GM10847 (cell line): ENCODE measurements around the gene TMOD3.

Source experiments
- POLR2A ChIP-seq: IDR thresholded peaks from 2 replicates; pipeline ENCODE4 v1.6.1; 2011; ENCODE audit not compliant: insufficient read length; ENCODE audit errors: extremely low read depth

TMOD3 gene

DNA sequence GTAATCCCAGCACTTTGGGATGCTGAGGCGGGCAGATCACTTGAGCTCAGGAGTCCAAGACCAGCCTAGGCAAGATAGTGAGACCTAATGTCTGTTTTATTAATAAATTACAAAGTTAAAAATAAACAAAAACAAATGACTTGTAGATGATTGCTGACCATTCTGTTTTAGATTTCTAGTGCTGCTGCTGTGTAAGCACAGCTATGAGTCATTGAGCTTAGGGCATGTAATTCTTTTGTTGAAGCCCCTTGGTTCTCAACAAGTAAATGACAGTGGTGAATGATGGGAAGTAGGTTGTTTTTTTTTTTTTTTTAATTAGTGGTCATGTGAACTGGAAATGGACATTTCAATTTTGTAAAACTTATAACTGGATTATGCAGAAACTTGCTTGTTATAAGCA lies 78.9 kb downstream of the TMOD3 start:
- TF ChIP-seq POLR2A = no peak

DNA sequence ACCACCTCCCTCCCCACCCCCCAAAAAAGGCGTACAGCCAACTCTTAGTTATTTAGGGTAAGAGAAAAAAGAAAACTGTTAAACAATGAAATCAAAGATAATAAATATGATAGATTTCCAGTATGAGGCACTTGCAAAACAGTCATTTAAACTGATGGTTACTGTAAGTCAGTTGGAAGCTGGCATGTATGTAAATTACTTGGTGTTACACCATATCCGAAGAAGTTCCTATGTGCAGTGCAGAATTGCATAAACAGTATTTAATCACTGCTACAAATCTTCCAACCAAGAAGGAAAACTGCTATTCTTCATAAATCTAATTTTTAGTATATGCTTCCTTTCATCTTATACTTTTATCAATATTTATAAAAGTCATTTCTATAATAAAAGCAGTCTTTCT lies 80.1 kb downstream of the TMOD3 start:
- no peak for TF ChIP-seq POLR2A

DNA sequence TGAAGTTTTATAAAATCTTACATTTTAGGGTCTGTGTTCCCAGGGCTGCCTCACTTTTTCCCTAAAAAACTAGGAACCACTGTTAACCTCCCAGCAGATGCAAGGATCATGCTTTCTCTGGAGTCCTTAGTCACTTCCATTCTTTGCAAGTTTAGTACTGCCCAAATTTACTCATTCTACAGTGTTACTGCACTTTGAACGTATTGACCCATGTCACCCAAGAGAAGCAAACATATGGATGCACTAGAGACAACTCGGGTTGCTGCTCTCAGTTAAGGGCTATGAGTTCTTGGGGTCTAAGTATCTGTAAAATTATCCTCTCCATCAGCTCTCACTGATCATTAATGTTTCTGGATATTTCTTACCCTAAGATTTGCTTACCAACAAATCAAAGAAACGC lies 83.1 kb downstream of the TMOD3 start:
- no peak for TF ChIP-seq POLR2A

DNA sequence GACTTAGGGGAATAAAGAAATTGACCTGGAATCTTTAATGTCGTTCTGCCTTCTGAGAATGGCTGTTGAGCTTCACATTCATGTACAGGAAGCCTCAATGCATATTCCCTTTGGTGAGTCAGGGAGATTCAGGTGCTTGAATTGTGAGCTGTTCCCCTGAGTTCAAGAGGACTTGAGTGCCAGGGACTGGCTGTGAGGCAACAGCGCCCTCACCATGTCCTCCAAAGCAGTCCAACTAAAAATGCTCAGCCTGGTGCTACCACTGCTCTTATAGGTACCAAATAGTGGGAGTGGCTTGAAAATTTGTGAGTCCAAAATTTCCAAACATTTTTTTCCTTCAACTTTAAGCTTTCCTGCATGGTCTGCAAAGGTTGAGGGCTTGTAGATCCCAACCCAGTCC lies 88.0 kb downstream of the TMOD3 start:
- no peak for TF ChIP-seq POLR2A

DNA sequence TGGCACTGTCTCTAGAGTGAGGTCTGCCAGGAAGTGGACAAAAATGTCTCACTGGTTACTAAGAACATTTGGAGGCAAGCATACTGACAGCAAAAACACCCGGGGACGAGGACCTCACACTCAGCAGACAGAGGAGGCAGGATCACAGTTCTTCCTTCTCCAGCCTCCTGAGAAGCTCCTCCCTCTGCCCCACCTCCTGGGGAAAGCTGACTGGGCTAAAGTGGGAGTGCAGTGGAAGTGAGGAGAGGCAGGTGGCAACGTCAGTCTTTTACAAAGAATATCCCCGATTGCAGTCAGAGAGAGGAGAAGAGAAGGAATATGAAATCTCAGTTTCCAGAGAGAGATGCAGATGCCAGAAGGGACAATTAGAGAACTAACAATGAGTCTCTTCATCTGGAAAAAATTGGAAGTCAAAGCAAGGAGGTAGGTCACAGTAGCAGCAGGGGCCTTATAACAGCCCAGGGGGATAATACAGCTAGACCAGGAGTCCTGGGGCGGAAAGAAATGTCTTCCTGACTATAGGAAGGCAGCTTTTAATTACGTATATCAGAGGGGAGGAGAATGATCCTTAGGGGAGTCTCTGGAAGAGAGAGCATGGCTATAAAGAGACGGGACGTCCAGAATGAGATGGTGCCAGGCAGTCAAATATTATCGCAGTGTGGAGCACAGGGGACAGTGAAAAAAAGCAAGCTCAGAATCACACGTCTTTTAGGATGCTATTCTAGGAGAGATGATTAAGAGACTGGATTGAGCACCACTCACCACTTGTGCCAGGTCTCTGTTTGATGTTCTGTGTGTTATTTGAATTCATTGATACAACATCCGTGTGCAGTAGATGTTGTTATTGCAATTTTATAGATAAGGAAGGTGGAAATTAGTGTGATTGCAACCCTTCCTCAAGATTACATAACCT lies 95.0 kb downstream of the TMOD3 start:
- no peak for TF ChIP-seq POLR2A

DNA sequence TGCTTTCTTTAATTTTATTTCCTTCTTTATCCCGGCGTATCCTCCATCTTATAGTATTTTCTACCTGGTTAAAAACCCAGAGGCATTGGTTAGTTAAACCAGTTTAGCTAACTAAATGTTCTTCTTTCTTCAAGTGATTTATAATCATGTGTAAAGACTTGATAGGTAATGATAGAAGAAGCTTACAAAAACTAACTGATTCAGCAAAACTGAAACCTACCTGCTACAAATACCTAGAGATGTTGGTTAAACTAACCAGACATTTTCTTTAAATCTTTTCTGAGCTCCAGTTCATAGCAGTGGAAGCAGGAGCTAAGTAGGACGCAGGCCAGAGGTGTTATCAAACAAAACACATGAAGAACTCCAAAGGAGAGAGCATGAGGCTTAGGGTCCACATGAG lies 97.4 kb downstream of the TMOD3 start:
- TF ChIP-seq POLR2A = no peak

DNA sequence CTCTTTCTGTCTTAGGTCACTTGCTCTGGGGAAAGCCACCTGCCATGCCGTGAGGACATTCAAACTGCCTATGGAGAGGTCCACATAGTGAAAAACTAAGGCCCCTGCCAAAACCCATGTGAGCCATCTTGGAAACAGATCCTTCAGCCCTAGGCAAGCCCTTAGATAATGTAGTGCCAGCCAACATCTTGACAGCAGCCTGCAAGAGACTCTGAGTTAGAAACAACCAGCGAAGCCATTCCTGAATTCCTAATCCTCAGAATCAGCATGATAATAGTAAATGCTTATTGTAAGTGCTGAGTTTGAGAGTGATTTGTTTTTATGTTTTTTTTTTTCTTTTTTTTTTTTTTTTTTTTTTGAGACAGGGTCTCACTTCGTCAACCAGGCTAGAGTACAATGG lies 101.6 kb downstream of the TMOD3 start:
- no peak for TF ChIP-seq POLR2A

DNA sequence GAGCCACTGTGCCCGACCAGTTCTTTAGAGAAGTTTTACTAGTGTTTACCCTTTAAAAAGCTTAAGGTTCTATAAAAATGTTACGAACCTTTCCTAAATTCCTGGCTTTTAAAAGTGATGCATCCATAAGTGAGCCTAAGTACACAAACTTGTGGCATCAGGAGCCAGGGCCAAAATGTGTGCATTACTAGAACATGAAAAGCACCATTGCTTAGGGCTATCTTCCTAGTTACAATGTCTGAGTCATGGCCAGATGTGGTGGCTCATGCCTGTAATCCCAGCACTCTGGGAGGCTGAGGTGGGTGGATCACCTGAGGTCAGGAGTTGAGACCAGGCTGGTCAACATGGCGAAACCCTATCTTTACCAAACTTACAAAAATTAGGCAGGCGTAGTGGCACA lies 102.2 kb downstream of the TMOD3 start:
- no peak for TF ChIP-seq POLR2A

DNA sequence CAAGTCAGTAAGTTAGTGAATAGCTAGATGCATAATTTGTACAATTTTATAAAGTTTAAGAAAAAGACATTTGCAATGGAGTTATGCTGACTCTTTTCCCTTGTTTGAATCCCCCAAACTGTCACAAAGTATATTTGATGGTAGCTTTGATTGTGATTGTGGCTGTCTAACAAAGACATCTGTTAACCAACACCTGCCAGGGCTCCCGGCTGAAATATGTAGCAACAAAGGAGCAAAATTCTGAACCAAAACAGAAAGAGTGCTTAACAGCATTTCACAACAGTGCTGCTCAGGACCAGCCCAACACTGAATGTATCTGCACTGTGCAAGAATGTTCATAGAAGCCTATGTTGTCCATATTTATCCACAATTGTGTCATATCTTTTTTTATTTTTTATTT lies 102.7 kb downstream of the TMOD3 start:
- no peak for TF ChIP-seq POLR2A

DNA sequence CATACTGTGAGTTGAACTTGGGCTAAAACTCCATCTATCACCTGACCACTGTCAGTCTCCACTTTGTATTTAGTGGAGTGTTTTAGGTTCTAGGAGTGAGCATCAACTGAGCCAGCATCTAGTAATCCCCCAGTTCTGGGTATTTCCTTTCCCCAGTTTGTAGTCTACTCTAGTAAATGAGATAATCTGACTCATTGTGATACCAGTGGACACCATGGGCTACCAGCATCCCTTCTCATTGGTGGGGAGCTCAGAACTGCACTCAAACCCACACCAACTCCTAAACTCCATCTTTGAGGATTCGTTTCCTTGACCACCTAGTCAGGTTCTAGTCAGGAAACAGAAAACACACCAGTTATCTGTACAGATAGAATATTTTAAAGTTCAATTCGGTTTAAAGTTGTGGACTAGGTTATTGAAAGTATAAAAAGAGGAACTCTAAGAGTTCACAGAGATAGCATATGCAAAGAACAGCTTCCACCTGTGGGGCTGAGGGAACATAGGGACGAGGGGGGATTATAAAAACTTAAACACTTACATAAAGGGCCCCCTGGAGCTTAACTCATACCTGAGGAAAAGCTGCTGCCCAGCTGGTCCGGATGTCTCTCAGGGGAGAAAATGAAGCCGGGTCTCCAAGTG lies 106.1 kb downstream of the TMOD3 start:
- no peak for TF ChIP-seq POLR2A

DNA sequence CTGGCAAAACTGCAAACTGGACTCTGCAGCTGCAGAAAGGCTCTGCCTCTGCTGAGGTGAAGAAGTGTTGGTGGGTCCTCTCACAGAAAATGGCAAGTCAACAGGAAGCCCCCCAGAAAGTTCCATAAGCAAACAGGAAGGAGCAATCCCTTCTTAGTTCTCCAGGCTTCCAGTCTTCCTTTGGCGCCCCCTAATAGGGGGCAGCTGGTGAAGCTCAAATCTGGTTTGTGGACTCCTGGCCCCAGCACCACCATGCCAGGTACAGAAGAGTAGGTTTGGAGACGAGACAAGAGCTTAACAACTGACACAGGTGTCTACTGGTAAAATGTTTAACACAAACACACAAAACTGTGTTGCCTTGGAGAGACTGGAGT lies 106.6 kb downstream of the TMOD3 start:
- TF ChIP-seq POLR2A = no peak

DNA sequence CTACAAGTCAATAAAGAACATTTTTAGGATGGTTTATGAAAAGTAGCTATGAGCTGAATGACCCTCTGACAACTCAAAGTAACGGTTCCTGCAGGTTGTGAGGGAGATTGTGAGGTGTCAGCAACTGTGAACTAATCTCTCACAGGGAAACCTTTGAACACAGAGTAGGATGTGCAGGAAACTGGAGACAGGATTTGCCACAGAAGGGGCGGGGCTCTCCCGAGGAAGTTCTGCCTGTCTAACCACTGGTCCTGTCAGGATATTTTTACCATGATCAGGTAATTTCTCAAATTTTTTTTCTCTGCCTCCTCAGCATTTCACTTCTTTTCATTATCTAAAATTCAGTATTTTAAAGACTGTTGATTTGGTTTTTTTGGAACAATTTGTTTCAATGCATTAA lies 108.8 kb downstream of the TMOD3 start:
- no peak for TF ChIP-seq POLR2A

DNA sequence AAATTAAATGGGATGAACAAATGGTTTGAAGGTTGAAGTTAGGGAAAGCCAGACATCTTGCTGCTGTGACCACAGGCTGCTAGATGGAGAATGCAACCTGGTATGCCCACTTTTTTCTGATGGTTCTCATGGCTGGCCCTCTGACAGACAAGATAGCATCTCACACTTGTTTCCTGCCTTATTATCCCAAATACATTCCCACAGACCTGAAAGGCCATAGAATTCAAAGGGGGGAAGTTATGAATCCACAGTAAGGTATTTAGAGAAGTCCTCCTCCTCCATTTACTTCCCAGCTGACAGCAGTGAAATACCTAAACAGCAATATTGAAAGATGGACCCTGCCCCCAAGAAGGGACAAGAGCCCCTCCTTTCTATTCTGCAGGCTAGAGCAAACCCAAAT lies 109.8 kb downstream of the TMOD3 start:
- TF ChIP-seq POLR2A = no peak

DNA sequence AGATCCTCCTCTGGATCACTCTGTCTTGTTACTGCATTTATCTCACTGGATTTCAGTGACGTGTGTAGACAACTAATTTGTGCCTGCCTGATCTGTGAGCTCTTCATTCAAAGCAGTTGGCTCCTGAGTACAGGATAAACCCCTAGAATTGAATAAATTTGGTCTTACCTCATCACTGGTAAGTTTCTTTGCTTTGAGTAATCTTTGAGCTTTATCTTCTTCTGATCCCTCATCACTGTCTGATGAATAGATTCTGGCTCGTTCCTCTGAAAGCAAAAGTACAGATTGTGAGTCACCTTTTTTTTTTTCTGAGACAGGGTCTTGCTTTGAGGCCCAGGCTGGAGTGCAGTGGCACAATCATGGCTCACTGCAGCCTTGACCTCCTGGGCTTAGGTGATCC lies 117.7 kb downstream of the TMOD3 start:
- no peak for TF ChIP-seq POLR2A

DNA sequence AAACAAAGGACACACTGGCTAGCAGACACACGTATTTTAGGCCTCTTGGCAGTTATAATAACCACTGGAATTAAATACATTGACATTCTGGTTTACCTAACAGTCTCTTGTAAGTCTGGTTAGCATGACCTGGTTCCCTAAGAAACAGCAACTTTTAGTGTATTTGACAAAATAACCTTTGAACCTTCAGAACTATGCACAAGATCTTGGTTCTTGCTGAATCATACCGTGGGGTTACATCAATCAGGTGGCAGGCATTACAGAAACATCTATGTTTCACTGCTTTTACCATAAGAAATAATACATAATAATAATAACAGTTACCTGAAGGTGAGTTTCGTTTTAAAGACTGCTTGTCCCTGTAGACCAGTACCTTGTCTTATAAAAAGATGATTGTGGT lies 123.4 kb downstream of the TMOD3 start:
- TF ChIP-seq POLR2A = no peak

DNA sequence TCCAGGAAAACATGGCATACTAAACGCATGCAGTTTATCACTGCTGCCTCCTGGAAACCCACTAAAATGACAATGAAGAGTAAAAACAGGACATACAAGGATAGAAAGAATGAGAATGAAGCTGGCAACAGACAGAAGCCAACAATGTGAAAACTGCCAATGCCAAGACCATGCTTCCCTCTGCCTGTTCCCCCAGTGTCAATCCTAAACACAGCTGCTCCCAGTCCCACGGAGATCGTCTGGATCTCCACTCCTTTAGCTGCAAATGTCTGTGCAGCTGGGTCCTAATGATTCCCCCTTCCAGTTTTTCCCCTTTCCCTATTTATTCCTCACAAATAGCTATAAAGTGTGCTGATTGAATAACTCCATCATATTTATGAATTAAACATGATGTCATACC lies 126.1 kb downstream of the TMOD3 start:
- TF ChIP-seq POLR2A = no peak
